Measurements from ENCODE around the gene TMEM39B.
"Not testable (repeated sequence)": the region's sequence is repeated elsewhere in the genome, so short reads cannot be mapped to it uniquely, and the experiment has no call there.

TMEM39B gene

GRCh38 chr1:32071758-32072621, 749 bp upstream of the TMEM39B start:
- no peak for DNase-seq (ENCODE audit: low spot score)

- no peak for DNase-seq (ENCODE audit: low spot score)
Measured at GRCh38 chr1:32073299-32074229, 825 bp downstream of the TMEM39B start.

- DNase-seq (ENCODE audit: low spot score) = no peak
Measured at GRCh38 chr1:32074841-32075240, 2.1 kb downstream of the TMEM39B start.

- DNase-seq (ENCODE audit: low spot score) = no peak
Measured at GRCh38 chr1:32077451-32077850, 4.7 kb downstream of the TMEM39B start.

- DNase-seq (ENCODE audit: low spot score) = no peak
Measured at GRCh38 chr1:32082022-32082421, 9.3 kb downstream of the TMEM39B start.

GRCh38 chr1:32086381-32086780, 13.6 kb downstream of the TMEM39B start:
- not testable (repeated sequence) for DNase-seq (ENCODE audit: low spot score)

GRCh38 chr1:32091176-32091575, 18.4 kb downstream of the TMEM39B start:
- no peak for DNase-seq (ENCODE audit: low spot score)

GRCh38 chr1:32091591-32091990, 18.9 kb downstream of the TMEM39B start:
- DNase-seq (ENCODE audit: low spot score) = no peak

- no peak for DNase-seq (ENCODE audit: low spot score)
Measured at GRCh38 chr1:32094746-32095521, 22.2 kb downstream of the TMEM39B start.

- DNase-seq (ENCODE audit: low spot score) = no peak
Measured at GRCh38 chr1:32099426-32099825, 26.7 kb downstream of the TMEM39B start.

- DNase-seq (ENCODE audit: low spot score) = no peak
Measured at GRCh38 chr1:32100359-32100758, 27.6 kb downstream of the TMEM39B start.

GRCh38 chr1:32100807-32101708, 28.3 kb downstream of the TMEM39B start:
- no peak for DNase-seq (ENCODE audit: low spot score)

GRCh38 chr1:32104127-32104526, 31.4 kb downstream of the TMEM39B start:
- no peak for DNase-seq (ENCODE audit: low spot score)

GRCh38 chr1:32105338-32105737, 32.6 kb downstream of the TMEM39B start:
- DNase-seq (ENCODE audit: low spot score) = no peak

- DNase-seq (ENCODE audit: low spot score) = no peak
Measured at GRCh38 chr1:32106663-32107275, 34.0 kb downstream of the TMEM39B start.

GRCh38 chr1:32107742-32108661, 35.3 kb downstream of the TMEM39B start, which contains the start of gene KPNA6:
TSS of gene KPNA6 (plus strand) at chr1:32108056. CDS start at chr1:32108131, 75 bp downstream.
- peak; percentile 91 for DNase-seq (ENCODE audit: low spot score)

- no peak for DNase-seq (ENCODE audit: low spot score)
Measured at GRCh38 chr1:32111040-32111623, 38.4 kb downstream of the TMEM39B start.

- DNase-seq (ENCODE audit: low spot score) = no peak
Measured at GRCh38 chr1:32111789-32112188, 39.0 kb downstream of the TMEM39B start.

GRCh38 chr1:32112806-32113375, 40.2 kb downstream of the TMEM39B start:
- DNase-seq (ENCODE audit: low spot score) = no peak
